Measurements from ENCODE around the gene COL2A1.

The COL2A1 gene

DNA sequence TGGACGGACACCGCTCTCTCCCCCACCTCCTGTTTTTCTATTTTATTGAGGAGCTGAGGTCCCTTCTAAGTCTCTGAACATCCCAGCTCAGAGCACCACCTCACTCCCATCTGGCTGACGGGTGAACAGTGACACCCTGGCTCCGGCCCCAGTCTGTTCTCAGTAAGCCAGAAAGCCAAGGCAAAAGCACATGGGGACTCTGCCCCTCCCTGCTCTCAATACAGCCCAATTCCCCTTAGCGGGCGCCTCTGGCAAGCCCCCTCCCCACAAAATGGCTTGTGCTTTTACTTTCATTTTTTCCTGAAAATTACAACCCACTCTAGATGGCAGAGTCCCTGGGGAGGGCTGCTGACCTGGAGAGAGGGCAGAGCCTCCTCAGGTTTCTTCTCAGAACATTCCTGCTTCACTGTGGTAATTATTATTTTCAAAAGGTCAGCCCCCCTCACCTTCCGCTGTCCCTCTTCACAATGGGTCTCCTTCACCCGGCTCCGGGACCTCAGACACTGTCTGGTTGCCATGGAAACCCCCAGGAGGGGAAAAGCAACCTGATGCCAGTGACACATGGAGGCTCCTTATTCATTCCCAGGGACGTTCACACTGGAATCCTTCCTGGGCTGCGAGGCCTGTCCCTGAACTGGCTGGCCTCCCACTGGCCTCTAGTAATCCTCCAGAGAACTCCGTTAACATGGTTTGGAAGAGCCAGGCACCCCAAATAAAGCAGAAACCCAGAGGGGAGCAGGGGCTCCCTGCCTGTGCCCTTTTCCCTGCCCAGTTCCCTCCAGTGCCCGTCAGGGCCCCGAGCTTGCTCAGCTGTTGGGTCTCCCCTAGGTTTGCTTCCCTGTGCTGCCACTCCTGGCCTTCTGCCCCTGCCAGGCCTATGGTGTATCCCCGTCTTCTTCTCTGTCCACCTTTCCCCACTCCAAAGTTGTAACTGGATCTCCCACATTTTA is 15.9 kb downstream of the COL2A1 start:
- DNase-seq: peak; percentile 47

- no peak for DNase-seq
These were observed 16.7 kb downstream of the COL2A1 start for GRCh38 chr12:47987411-47988072.

- DNase-seq: no peak
These were observed 17.4 kb downstream of the COL2A1 start for GRCh38 chr12:47986832-47987231.

DNA sequence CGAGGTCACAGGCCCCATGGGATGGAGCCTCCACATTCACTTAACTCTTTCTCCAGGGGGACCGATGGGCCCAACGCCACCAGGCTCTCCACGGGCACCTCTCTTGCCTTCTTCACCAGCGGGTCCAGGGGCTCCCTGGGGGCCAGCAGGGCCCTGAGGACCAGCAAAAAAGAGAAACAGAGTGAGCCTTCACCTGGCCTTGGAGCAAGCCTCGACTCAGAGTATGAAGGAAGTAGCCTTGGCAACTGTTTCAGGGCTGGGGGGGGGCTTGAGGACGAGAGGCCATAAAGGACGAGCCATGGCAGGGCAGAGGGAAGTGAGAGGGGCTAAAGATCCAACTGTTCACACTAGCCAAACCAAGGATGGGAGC is 18.0 kb downstream of the COL2A1 start:
- no peak for DNase-seq

- DNase-seq: no peak
These were observed 18.5 kb downstream of the COL2A1 start for GRCh38 chr12:47985596-47986290.

GRCh38 chr12:47984331-47984801 is 19.9 kb downstream of the COL2A1 start:
- DNase-seq: no peak

DNA sequence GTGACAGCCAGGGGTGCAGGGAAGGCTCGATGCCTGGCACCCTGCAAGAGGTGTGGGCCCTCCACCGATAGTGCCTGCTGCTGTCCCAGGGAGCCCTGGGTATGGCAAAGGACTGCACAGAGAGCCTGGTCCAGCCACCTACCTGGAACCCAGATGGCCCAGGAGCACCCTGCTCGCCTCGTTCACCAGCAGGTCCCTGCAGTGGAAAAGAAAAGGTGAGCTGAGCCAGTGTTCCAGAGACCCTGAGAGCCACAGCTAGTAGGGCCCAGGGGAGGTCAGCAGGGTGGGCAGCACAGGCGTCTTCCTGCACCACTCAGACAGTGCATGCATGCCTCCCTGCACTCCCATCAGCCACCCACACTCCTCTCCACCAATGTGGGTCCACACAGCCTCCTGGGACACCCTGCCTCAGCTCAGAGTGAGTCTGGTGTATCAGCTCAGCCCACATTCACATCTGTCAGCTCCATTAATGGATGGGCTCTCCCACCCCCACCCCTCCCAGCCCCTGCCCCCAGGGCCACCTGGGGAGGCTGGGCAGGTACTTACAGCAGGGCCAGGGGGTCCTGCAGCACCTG is 20.6 kb downstream of the COL2A1 start:
- no peak for DNase-seq

DNA sequence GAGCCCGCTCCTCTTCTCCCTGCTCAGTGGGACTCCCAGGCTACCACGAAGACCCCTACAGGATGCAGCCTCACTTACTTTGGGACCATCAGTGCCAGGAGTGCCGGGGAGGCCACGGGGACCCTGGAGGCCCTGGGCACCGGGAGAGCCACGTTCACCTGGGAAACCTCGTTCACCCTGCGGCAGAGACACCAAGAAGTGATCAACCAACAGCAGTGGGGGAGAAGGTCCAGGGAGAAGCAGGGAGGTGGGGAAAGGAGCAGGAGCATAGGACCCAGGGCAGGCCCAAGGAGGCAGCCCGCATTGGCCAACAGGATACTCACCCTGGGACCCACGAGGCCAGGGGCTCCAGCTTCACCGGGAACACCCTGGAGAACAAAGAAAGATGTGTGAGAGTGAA is 21.5 kb downstream of the COL2A1 start:
- DNase-seq: no peak

DNA sequence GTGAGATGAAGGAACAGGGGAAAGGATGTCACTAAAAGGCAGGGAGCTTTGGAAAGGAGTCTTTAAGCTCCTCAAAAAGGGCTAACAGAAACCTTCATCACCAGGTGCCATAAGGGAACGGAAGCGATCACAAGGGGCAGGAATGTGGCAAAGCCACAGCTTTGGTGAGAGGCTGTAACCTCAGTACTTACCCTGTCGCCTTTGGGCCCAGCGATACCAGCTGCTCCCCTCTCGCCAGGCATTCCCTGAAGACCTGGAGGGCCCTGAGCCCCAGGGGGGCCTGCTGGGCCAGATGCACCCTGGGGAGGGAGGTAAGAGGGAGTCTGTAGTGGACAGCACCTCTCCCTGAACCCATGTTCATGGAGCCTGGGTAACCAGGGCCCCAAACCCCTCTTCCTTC is 22.0 kb downstream of the COL2A1 start:
- DNase-seq: no peak

- no peak for DNase-seq
These were observed 22.6 kb downstream of the COL2A1 start for GRCh38 chr12:47981496-47982260.

DNA sequence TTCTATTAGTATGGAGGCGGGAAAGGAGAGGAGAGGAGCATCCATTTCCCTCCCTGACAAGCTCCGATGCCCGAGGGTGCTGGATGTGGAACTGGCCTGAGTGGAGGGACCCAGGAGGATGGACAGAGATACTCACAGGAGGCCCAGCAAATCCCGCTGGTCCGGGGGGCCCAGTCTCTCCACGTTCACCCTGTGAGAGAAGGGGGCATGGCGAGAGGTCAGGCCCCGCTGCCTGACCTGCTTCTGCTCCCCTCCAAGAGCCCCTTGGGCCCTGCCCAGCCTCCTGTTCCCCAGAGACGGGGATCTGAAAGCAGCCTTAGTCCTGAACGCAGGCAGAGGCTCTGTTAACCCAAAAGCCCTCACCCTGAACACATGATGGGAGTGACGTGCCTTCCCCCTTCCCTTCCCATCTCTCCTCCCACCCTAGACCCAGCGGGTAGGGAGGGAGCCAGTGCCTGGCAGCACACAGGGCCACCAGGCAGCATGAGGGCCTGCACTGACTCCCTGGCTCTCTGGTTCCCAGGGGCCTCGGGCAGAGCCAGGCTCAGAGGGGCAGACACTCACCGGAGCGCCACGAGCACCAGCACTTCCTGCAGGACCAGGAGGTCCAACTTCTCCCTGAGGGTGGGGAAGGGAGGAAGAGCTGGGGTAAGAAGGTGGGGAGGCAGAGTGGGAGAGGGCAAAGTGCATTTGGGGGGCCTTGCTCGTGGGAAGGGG is 23.3 kb downstream of the COL2A1 start:
- DNase-seq: no peak

DNA sequence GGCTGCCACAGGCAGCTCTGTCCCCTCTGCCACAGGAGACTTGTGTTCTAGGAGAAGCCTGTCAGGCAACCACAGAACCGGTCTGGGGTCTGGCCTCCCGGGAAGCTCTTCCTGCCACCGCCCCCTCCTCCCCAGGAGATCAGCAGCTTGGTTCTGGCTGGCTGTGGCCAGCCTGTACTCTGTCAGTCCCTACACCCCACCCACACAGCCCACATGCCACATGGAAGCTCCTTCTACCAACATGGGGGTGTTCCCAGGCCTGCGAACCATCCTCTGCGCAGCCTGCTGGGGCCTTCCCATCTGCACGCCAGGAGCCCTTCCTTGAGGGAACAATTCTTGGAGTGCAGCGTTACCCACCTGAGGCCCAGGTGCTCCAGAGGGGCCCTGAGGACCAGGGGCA is 24.1 kb downstream of the COL2A1 start:
- no peak for DNase-seq

GRCh38 chr12:47979686-47980085 is 24.6 kb downstream of the COL2A1 start:
- no peak for DNase-seq

DNA sequence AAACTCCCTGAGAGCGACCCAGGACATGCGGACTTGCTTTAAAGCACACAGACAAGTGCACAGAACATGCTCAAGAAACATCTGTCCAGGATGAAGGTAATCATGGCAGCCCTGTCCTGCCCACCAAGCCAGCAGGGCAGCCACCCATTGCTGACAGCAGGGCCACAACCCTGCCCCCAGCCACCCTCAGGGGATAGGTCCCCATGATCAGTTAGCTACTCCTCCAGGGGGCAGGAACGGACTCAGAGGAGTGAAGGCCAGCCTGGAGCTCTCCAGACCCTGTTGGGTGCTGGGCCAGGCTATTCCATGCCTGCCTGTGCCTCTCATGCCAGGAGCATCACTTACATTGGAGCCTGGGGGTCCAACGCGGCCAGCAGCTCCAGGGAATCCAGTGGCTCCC is 25.1 kb downstream of the COL2A1 start:
- no peak for DNase-seq

GRCh38 chr12:47978598-47978873 is 25.7 kb downstream of the COL2A1 start:
- no peak for DNase-seq

- DNase-seq: no peak
These were observed 26.3 kb downstream of the COL2A1 start for GRCh38 chr12:47977772-47978597.

- DNase-seq: no peak
These were observed 27.1 kb downstream of the COL2A1 start for GRCh38 chr12:47977046-47977771.

- no peak for DNase-seq
These were observed 28.5 kb downstream of the COL2A1 start for GRCh38 chr12:47975816-47976215.

DNA sequence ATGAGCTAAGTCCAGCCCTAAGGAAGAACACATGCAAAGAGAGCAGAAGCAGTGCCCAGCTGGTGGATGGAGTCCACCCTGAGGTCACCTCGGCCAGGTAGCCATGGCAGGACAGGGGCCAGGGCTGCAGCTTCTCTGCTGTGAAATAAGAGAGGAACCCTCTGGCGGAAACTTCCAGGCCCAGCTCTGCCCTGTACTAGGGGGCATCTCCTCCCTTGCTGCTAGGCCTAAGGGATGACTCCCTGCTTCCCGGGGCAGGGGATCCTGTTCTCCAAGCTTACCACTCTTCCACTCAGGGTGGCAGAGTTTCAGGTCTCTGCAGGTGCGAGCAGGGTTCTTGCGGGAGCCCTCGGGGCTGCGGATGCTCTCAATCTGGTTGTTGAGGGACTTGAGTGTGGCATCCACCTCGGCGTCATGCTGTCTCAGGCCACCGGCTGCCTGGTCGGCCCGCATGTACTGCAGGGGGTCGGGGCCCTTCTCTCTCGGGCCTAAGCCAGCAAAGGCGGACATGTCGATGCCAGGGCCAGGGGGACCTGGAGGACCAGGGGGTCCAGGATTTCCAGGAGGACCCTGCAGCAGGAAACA is 29.1 kb downstream of the COL2A1 start:
- no peak for DNase-seq

DNA sequence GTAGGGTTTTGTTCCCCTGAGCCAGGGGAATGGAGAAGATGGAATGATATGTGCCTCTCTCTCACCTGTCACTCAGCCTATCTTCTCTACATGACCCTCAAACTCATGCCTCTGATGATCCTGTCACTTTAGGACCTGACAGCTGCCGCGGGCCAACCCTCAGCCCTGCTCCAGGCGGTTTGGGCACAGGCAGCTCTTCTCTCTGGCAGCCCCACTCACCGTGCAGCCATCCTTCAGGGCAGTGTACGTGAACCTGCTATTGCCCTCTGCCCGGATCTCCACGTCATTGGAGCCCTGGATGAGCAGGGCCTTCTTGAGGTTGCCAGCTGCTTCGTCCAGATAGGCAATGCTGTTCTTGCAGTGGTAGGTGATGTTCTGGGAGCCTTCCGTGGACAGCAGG is 30.4 kb downstream of the COL2A1 start:
- no peak for DNase-seq

Data from NCI-H1105 treated with DMSO at 0.1 percent for 48 hours (cell line).